DOHH2 (cell line): ENCODE data around the gene WHRN.

Source experiments
- H3F3A ChIP-seq: fragments of 200-600 bp; sonication (generic), shearing (Covaris generic); 2 replicates; pipeline ENCODE4 v1.6.0; 2016; ENCODE audit warnings: antibody characterized with exemption, mild to moderate bottlenecking; ENCODE audit not compliant: control insufficient read depth, insufficient read depth
- H3K27ac ChIP-seq: fragments of 200-600 bp; sonication (generic); 2 replicates; pipeline ENCODE4 v1.5.1; 2014; ENCODE audit warnings: low read depth, mild to moderate bottlenecking, low read length, moderate library complexity
- H3K27me3 ChIP-seq: fragments of 200-600 bp; sonication (generic); 2 replicates; pipeline ENCODE4 v1.6.1; 2014; ENCODE audit warnings: mild to moderate bottlenecking, low read length, mixed read lengths; ENCODE audit not compliant: control insufficient read depth
- H3K36me3 ChIP-seq: fragments of 200-600 bp; sonication (generic); 2 replicates; pipeline ENCODE4 v1.6.1; 2014; ENCODE audit warnings: mild to moderate bottlenecking, low read length, moderate library complexity, mixed read lengths; ENCODE audit not compliant: control insufficient read depth
- H3K4me1 ChIP-seq: fragments of 200-600 bp; sonication (generic); 2 replicates; pipeline ENCODE4 v1.6.1; 2014; ENCODE audit warnings: mild to moderate bottlenecking, low read length, mixed read lengths; ENCODE audit not compliant: control insufficient read depth
- H3K4me2 ChIP-seq: fragments of 200-600 bp; sonication (generic); 2 replicates; pipeline ENCODE4 v1.6.0; 2014; ENCODE audit warnings: mild to moderate bottlenecking, low read length, moderate library complexity
- H3K4me3 ChIP-seq: fragments of 200-600 bp; sonication (generic); 2 replicates; pipeline ENCODE4 v1.5.1; 2014; ENCODE audit warnings: mild to moderate bottlenecking, low read length, mixed read lengths
- H3K79me2 ChIP-seq: fragments of 200-600 bp; sonication (generic); 2 replicates; pipeline ENCODE4 v1.6.1; 2014; ENCODE audit warnings: mild to moderate bottlenecking, low read length, mixed read lengths; ENCODE audit not compliant: control insufficient read depth
- H3K9me2 ChIP-seq: fragments of 200-600 bp; sonication (generic); replicated peaks from 2 replicates; pipeline ENCODE4 v1.6.1; 2014; ENCODE audit warnings: mild to moderate bottlenecking, low read length, mixed read lengths; ENCODE audit not compliant: control insufficient read depth
- H3K9me3 ChIP-seq: fragments of 200-600 bp; sonication (generic); 2 replicates; pipeline ENCODE4 v1.6.1; 2014; ENCODE audit warnings: antibody characterized with exemption, low read length, mixed read lengths; ENCODE audit not compliant: control insufficient read depth, insufficient read depth
- H4K20me1 ChIP-seq: fragments of 200-600 bp; sonication (generic); 2 replicates; pipeline ENCODE4 v1.6.0; 2014; ENCODE audit warnings: low read depth, mild to moderate bottlenecking, antibody characterized with exemption, low read length, moderate library complexity; ENCODE audit not compliant: control insufficient read depth, insufficient read depth
- EZH2phosphoT487 ChIP-seq: fragments of 200-600 bp; sonication (generic); IDR thresholded peaks from 2 replicates; pipeline ENCODE4 v1.6.1; 2017; ENCODE audit warnings: borderline replicate concordance, mild to moderate bottlenecking, antibody characterized with exemption, low read length, moderate library complexity, mixed read lengths
- TF ChIP-seq, protein P1 (sequence below): fragments of 200-600 bp; sonication (generic); IDR thresholded peaks from one replicate; pipeline ENCODE4 v1.5.1; 2014; ENCODE audit warnings: antibody characterized with exemption, mild to moderate bottlenecking, low read depth, low read length; ENCODE audit not compliant: poor library complexity, severe bottlenecking

WHRN gene

GRCh38 chr9:114392749-114393112 is 112.5 kb downstream of the WHRN start:
- peaks cover 37% of the 10 kb centered on the region for H3F3A ChIP-seq
- peaks cover 90% of the 10 kb centered on the region for H3K79me2 ChIP-seq
- H3K9me2 ChIP-seq: no peaks in the 10 kb centered on the region
- no peak for TF ChIP-seq EZH2phosphoT487
- TF ChIP-seq, protein P1, sequence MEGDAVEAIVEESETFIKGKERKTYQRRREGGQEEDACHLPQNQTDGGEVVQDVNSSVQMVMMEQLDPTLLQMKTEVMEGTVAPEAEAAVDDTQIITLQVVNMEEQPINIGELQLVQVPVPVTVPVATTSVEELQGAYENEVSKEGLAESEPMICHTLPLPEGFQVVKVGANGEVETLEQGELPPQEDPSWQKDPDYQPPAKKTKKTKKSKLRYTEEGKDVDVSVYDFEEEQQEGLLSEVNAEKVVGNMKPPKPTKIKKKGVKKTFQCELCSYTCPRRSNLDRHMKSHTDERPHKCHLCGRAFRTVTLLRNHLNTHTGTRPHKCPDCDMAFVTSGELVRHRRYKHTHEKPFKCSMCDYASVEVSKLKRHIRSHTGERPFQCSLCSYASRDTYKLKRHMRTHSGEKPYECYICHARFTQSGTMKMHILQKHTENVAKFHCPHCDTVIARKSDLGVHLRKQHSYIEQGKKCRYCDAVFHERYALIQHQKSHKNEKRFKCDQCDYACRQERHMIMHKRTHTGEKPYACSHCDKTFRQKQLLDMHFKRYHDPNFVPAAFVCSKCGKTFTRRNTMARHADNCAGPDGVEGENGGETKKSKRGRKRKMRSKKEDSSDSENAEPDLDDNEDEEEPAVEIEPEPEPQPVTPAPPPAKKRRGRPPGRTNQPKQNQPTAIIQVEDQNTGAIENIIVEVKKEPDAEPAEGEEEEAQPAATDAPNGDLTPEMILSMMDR: no peak
- peaks cover 73% of the 10 kb centered on the region for H3K36me3 ChIP-seq
- H3K27ac ChIP-seq: peak overlapping the region; percentile 95
- peak overlapping the region; percentile 87 for H3K4me2 ChIP-seq
- H3K9me3 ChIP-seq: no peaks in the 10 kb centered on the region
- no peaks in the 10 kb centered on the region for H3K27me3 ChIP-seq
- peak overlapping the region; percentile 68 for H3K4me3 ChIP-seq
- peaks cover 92% of the 10 kb centered on the region for H3K4me1 ChIP-seq
- H4K20me1 ChIP-seq: no peaks in the 10 kb centered on the region

DNA sequence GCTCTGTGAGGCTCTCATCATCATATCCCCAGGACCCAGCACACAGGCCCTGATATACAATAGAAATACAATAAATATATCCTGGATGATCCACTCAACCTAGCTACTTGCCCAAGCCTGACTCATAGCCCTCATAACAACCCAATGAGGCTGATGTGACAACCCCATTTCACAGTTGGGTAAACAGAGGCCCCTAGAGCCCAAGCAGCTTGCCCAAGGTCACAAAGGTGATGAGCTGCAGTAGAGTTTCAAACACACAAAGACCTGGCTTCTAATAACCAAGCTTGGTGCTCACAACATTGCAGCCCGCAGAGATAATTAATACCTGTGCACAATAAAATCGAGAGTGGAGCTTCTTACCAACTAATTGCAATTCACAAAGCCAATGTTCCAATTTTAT is 114.3 kb downstream of the WHRN start:
- Histone ChIP-seq H3K79me2 (peaks cover 91% of the 10 kb centered on the region), H3K4me3 (peak overlapping the region; percentile 78), H3F3A (peaks cover 41% of the 10 kb centered on the region), H3K4me1 (peaks cover 83% of the 10 kb centered on the region), H3K9me3 (no peaks in the 10 kb centered on the region), H3K27ac (peak overlapping the region; percentile 95), H4K20me1 (no peaks in the 10 kb centered on the region), H3K36me3 (peaks cover 84% of the 10 kb centered on the region), H3K27me3 (no peaks in the 10 kb centered on the region), H3K4me2 (peak overlapping the region; percentile 87), H3K9me2 (no peaks in the 10 kb centered on the region)
- TF ChIP-seq, protein P1: no peak
- TF ChIP-seq EZH2phosphoT487: no peak

- no peak for TF ChIP-seq EZH2phosphoT487
- TF ChIP-seq, protein P1: peak; percentile 51
- no peaks in the 10 kb centered on the region for H4K20me1 ChIP-seq
- no peaks in the 10 kb centered on the region for H3K9me2 ChIP-seq
- peaks cover 84% of the 10 kb centered on the region for H3K36me3 ChIP-seq
- peak overlapping the region; percentile 78 for H3K4me3 ChIP-seq
- H3K27me3 ChIP-seq: no peaks in the 10 kb centered on the region
- no peaks in the 10 kb centered on the region for H3K9me3 ChIP-seq
- peak overlapping the region; percentile 87 for H3K4me2 ChIP-seq
- H3K4me1 ChIP-seq: peaks cover 81% of the 10 kb centered on the region
- H3K79me2 ChIP-seq: peaks cover 90% of the 10 kb centered on the region
- peak overlapping the region; percentile 95 for H3K27ac ChIP-seq
- peaks cover 50% of the 10 kb centered on the region for H3F3A ChIP-seq
Observed at GRCh38 chr9:114389612-114390368, 115.5 kb downstream of the WHRN start.
